GM18499 (cell line): Measurements from ENCODE around the gene ADAMTS2.

Experiments
- ATAC-seq: cut with Tn5 transposase; IDR thresholded peaks from one replicate; pipeline ENCODE4 v1.9.1; 2021; ENCODE audit warnings: moderate number of reproducible peaks; ENCODE audit not compliant: insufficient read depth, unreplicated experiment

The ADAMTS2 gene

DNA sequence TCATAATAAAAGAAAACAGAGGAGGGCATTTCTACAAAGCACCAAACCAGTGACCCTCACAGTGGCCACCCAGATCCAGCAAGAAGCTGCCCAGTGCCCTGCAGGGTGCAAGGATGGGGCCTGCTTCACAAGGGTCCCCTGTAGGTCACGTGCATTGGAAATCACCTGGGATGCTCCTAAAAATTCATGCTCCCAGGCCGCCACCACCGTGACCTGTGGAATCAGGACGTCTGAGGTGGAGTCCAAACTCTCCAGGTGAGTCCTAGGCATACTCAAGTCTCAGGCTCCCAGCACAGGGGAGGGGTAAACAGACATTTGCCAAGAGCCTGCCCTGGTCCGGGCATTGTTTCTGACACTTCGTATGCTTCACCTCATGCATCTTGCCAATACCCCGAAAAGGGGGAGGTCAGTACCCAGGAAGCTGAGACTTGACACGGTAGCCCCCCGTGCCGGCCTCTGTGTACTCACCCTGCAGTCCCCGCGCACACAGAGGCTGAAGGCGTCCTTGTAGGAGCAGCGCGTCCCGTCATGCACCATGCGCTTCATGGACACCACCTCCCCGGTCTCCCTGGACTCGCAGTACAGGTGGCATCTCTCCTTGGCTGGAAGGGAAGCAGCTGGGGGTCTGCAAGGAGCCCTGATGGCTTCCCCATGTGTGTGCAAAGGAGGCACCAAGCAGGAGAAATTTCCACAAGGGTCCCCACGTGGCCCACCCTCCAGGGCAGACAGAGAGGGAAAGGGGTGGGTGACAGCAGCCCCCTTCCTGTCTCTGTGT is 209.6 kb downstream of the ADAMTS2 start:
- no peak for ATAC-seq

DNA sequence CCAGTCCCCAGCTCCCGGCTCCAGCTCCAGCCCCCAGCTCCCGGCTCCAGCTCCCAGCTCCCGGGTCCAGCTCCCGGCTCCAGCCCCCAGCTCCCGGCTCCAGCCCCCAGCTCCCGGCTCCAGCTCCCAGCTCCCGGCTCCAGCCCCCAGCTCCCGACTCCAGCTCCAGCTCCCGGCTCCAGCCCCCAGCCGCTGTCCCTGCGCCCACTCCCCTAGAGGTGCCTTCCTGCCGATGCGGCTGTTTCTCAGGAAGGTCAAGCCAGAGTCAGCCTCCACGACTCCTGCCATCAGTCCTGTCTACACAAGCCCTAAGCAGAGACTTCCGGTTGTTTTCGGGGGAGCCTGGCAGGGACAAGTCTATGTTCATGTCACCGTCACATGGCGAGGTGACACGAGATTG is 210.3 kb downstream of the ADAMTS2 start:
- ATAC-seq: no peak

DNA sequence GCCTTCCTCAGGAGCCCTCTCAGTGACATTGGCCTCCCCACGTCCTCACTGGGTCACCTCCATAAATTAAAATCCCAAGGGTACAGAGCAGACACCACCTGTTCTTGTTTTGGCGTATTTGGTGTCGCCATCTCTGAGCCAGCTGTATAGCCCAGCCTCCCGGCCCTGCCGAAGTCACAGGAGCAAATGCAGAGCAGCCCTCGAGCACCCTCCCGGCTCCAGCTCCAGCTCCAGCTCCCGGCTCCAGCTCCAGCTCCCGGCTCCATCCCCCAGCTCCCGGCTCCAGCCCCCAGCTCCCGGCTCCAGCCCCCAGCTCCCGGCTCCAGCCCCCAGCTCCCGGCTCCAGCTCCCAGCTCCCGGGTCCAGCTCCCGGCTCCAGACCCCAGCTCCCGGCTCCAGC is 210.8 kb downstream of the ADAMTS2 start:
- no peak for ATAC-seq

DNA sequence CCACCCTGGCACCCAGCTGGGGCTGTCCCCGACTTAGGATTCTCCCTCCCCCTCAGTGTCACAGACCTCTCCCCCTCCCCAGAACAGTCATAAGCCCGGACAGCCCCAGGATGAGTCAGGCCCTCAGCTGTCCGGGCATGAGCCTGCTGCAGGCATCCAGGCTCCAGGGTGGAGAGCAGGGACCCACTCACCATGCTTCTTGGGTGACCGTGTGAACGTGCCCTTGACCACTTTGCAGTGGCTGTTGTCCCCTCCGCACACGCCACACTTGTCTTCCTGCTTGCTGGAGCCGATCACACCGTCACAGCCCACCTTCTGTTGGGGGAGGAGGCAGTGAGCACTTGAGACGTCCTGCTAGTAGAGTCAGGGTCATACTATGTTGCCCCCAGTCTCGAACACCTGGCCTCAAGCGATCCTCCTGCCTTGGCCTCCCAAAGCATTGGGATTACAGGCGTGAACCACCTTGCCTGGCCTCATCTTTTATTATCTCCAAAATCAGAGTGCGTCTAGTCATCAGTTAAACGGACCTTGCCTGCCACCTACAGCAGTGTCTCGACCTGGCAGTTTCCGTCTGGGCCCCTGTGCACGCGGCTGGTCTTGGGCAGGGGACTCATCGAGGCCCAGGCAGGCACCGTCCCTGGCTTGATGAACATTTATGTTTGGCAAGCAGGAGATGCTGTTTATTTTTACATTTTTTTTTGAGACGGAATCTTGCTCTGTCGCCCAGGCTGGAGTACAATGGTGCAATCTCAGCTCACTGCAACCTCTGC is 212.5 kb downstream of the ADAMTS2 start:
- no peak for ATAC-seq

DNA sequence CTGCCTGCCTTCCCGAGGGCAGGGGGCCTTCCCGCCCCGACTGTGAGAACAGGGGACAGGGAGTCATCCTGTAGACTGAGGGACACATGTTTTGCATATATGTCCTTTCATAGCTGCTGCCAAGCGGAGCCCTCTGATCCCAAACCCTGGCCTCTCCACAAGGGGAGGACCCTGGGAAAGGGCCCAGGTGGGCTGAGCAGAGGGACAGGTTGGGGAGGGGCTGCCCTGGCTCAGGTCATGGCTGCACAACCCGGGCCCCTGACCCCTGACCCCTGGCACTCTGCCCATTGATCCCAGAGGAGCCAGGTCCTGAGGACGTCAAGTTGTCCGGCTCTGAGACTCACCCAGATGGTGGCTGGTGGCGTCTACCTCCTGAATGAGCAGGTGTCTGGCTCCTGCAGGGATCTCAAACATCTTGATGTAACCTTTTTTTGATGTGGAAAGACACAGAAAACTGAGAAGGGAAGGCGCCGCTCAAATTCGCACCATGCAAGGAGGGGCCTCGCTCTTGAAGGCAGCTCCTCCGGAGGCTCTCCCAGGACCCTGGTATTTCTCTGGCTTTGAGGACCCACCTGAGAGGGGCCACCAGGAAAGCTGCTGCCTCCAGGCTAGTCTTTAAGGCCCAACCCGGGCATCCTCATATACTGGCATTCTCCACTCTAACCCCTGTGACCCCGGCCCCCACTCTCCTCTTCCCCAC is 213.2 kb downstream of the ADAMTS2 start:
- no peak for ATAC-seq

DNA sequence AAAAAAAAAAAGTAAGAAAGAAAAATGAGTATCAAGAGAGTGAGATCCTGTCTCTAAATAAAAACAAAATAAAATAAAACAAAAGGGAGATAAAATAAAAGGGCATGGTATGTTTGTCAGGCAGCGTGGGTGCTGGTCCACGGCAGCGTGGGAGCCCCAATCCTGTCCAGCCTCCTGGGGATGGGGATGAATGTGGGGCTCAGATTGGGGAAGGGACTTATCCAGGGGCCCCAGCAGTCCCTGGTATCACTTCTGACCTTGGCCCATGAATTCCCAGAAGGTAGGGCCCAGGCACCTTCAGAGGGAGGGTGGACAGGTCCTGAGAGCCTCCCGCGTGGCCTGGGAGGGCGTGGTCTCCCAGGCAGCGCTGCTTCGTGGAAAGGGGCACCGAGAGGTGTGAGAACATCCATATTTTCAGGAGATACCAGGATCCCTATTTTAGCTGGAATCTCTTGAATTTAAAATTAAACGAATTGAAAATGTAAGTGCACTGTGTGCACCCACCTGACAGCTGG is 213.9 kb downstream of the ADAMTS2 start:
- no peak for ATAC-seq

DNA sequence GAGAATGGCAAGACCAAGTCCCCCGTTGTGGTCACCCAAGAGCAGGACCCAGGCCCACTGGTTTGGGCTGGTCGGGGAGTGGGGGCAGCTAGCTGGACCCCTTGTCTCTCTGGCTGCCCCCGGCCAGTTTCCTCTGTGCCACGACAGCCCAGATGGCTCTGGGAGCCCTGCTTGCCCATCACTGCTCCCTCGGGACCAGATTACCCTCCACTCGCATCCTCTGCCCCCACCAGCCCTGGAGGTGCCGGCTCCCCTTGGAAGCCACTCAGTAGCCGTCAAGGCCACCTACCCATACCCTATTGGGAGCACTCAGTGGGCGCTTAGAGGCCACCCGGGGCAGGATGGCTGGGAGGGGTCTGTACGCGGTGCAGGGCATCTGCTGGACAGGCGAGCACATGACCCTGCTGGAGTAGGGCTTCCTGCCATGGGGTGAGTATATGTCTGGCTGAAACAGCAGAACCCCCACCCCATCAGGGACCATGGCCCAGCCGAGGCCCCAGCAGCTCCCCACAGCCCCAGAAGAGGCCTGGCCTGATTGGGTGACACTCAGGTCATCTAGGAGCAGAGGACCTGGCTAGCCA is 215.1 kb downstream of the ADAMTS2 start:
- no peak for ATAC-seq

DNA sequence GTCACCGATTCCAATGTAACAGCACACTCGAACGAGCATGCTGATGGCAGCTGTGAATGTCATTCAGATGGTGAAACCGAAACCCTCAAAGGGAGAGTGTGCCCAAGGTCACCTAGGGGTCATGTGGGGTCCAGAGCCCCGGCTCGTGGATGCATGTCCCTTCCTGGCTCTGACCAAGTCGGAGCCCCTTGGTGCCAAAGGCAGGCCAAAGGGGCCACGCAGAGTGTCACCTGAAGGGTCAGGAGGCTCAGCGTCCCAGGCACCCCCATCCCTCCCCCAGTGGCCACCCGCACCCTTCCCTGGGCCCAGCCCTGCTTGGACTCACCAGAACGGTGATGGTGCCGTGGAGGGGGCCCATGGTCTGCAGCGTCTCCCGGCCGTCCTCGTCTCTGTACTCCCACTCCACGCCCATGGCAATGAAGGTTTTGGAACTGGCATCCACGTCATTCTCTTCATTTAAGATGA is 215.6 kb downstream of the ADAMTS2 start:
- ATAC-seq: no peak

DNA sequence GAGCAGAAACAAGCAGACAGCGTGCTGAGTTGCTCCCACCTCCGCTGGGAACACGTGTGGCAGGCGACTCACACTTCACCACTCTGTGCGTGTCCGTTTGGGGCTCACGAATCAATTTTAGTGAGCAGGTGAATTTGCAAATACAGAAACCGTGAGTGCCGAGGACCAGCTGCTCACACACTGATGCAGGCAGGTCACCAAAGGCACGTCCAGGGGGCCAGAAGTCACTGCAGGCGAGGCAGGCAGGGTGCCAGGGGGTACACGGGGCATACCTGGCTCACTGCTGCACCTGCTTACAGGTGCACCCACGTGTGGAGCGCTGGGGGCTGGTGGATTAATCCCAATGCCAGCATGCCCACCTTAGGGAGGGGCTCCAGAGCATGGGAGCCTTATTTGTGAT is 216.3 kb downstream of the ADAMTS2 start:
- ATAC-seq: no peak

DNA sequence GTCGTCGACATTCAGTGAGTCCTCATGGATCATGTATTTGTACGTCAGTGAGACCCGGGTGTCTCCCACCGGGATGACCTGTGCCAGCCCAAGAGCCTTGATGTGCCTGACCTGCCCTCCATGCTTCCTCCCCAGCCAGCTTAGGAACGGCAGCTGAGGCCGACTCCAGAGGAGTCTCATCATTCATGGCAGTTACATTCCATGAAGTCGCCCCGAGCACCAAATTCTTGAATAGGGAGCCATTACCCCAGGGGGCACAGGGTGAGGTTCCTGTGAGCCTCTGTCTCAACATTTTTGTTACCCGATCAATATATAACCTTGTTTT is 217.3 kb downstream of the ADAMTS2 start:
- ATAC-seq: no peak

DNA sequence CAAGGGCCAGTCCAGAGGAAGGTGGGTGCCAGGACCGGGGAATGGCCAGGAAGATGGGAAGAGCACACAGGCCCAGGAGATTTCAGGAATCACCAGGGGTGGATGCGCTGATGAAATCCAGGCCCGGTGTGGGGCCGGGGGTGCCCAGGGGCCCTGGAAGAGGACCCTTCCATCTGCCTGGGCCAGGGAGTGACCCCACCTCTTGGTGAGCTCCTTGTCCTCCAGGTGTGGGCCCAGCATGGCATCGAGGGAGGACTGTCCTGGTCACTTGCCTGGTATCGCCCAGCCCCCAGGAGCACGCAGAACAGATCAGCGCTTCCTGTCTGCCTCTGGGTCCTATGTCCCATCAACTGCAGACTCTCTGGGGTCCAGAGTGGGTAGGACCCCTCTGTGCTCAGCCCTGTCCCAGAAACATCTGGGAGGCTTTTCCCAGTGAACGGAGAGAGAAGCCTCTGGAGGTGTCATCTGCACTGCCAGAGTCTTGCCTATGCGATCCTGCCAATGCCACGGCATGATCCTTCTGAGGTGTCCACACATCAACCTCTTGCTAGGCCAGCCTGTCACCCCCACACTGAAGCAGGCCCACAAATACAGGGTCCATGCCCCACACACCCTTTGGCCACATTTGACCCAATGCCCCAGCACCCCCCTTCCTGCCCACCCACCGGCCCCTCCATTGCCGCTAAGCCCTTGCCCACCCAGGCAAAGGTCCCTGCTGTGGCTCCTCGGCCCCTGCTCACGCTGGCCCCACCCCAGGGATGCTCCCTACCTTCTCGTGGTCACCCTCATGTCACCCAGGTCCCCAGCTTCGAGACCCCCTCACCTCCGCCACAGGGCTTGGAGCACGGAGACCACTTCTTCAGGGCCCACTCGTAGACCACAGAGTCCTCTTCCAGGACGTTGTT is 217.9 kb downstream of the ADAMTS2 start:
- ATAC-seq: no peak

DNA sequence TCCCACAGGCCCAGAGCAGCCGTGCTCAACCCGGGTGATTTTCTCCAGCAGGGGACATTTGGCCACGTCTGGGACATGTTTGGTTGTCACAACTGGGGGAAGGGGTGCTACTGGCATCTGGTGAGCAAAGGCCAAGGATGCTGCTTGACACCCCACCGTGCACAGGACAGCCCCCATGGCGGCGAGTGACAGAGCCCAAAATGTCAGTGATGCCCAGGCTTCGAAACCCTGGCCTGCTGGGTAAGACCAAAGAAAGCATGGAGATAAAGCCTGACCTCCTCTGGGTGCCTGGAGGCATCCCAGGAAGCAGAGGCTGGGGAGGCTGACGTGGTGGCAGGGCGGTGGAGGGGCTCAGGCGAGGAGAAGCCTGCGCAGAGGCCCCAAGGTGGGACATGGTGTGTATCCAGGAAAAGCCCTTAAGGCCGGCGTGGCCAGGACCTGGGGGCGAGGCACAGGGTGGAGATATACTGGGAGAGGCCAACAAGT is 218.7 kb downstream of the ADAMTS2 start:
- no peak for ATAC-seq

DNA sequence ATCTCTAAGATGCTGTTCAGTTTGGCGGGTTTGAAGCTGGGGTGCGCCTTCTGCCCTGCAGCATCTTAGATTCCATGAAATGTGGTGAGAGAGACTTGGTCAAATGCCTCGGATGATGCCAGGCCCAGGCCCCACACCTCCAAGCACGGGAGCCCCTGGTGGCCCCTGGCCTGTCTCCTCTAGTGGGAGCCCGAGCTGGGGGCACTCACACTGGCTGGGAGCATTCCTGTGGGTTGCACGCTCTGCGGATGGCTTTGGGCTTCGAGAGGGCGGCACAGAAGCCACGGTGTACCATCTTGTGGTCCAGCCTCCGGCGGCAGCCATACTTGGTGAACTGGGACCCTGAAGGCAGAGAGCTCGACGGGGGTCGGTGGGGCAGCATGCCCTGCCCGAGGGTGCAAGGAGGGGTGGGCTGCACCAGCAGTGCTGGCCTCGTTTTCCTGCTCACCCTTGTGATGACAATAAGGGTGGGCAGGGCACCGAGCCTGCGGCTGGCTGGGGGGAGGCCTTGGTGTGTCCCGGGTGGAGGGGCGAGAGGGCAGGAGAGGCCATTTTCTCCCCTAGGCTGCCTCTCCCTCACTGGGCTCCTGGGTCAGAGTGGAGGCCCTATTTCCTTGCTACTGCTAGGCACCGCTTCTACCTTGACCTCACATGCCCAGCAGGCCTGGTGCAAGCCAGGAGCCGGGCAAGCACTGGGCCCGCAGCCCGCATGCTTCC is 219.3 kb downstream of the ADAMTS2 start:
- ATAC-seq: no peak

DNA sequence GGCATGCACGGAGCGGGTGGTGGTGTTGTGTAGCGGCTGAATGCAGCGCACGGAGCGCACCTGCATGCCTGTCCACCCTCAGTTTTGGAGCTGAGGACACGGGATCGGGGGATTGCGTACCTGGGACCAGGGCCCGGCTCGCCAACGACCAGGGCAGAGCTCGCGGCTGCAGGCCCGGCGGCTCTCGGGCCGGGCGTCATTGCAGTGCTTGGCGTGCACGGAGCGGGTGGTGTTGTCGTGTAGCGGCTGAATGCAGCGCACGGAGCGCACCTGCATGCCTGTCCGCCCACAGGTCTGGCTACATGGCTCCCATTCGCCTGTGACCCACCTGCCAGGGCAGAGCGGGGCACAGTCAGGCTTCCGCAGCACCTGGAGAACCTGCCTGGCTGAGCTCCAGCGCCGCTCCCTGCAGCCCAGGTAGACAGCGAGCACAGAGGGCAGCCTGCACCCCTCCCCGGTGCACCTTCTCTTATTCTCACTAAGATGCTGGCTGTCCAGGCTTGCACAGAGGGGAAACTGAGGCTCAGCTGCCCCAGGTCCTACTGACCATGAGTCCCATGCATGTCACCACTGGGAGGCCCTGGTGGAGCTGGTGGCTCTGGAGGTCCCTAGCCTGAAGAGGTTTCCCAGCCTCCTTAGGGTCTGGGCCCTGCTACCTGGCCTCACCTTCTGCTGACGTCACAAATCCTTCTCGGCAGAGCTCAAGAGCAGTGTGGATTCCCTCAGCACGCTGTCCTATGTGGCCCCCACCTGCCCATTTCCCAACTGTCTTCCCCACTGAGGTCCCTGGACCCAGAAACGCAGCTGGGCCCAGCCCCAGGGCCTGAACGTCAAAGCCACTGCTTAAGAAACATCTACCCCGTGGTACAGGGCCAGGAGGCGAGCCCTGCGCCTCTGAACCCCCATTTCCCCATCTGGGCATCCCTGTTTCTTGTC is 220.1 kb downstream of the ADAMTS2 start:
- no peak for ATAC-seq

DNA sequence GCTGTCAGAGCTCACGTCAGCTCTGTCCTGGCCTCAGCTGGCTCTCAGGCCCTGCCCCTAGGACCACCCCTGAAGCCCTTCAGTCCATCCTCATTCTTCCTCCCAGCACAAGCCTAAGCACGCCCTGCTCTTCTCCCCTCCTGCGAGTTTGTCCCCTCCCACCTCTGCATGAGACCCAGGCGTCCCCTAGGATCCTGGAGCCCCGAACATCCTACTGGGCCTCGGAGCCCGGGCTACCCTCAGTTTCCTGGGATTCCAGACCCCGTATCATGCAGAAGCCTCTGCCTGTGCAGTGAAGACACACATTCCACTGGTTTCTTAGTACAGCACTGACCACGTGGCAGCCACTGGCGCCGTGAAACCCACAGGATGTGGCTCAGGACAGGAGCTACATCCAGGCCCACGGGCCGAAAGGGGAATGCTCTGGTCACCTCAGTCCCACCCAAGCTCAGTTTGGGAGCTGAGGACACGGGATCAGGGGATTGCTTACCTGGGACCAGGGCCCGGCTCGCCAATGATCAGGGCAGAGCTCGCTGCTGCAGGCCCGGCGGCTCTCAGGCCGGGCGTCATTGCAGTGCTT is 220.9 kb downstream of the ADAMTS2 start:
- ATAC-seq: no peak

DNA sequence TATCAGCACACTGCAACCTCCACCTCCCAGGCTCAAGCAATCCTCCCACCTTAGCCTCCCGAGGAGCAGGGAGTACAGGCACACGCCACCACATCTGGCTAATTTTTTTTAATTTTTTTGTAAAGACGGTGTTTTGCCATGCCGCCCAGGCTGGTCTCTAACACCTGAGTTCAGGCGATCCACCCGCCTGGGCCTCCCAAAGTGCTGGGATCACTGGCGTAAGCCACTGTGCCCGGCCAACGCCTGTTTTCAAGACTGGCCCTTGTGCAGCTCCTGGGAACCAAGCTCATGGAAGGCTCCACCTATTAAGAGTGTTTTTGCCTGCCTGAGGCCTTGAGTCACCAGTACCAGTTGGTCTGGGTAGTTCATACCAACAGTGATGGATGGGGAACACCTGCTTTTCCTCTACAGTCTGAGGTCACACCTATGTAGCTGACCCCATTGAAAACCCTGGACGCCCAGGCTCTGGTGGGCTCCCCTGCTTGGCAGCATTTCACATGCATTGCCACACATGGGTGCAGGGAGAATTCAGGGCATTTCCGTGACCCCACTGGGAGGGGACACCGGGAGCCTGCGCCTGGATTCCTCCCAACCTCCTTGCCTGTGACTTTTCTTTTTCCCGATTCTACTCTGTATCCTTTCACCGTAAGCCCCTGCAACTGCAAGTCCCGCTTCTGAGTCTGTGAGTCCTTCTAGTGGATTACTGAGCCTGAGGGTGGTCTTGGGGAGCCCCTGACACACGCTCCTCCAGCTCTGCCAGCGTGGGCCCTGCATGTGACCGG is 221.6 kb downstream of the ADAMTS2 start:
- ATAC-seq: no peak

DNA sequence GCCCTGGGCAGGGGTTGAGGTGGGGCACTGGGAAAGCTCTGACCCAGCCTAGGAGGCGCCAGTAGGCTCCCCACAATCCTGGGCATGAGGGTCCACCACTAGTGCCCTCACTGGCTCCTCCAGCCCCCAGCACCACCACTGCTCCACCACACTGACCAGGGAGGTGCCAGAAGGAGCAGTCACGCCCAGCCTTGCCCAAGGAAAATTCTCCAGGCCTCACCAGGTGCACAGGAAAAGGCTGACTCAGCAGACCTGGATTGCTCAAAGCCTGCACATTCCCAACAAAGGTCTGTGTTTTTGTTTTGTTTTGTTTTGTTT is 222.2 kb downstream of the ADAMTS2 start:
- ATAC-seq: no peak
